ENCODE results near the gene RSL1D1.
"Not testable (repeated sequence)": the region's sequence is repeated elsewhere in the genome, so short reads cannot be mapped to it uniquely, and the experiment has no call there.

RSL1D1 gene

DNA sequence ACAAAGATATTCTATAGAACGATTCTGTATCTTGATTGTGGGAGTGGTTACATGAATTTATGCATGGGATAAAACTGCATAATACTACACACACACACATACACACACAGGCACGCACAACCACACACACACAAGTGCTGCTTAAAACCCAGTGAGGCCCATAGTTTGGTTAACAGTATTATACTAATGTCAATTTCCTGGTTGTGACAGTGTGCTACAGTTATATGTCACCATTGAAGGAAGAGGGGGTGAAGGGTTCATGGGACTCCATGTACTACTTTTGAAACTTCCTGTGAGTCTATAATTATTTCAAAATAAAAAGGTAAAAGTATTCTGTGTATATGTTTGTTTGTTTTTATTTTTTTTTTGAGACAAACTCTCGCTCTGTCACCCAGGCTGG lies 62.4 kb downstream of the RSL1D1 start:
- no peak for DNase-seq (ENCODE audit: low spot score)
- in situ Hi-C loops (cut with MboI; ENCODE audit: low pct_unique_long_range_greater_than_20kb, low sequenced_read_pairs, unreplicated experiment) = no loop called here
- TF ChIP-seq, protein P1, sequence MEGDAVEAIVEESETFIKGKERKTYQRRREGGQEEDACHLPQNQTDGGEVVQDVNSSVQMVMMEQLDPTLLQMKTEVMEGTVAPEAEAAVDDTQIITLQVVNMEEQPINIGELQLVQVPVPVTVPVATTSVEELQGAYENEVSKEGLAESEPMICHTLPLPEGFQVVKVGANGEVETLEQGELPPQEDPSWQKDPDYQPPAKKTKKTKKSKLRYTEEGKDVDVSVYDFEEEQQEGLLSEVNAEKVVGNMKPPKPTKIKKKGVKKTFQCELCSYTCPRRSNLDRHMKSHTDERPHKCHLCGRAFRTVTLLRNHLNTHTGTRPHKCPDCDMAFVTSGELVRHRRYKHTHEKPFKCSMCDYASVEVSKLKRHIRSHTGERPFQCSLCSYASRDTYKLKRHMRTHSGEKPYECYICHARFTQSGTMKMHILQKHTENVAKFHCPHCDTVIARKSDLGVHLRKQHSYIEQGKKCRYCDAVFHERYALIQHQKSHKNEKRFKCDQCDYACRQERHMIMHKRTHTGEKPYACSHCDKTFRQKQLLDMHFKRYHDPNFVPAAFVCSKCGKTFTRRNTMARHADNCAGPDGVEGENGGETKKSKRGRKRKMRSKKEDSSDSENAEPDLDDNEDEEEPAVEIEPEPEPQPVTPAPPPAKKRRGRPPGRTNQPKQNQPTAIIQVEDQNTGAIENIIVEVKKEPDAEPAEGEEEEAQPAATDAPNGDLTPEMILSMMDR (IDR thresholded peaks at IDR 0.05; ENCODE audit: extremely low read depth, insufficient read depth, missing control alignments) = no peak

DNA sequence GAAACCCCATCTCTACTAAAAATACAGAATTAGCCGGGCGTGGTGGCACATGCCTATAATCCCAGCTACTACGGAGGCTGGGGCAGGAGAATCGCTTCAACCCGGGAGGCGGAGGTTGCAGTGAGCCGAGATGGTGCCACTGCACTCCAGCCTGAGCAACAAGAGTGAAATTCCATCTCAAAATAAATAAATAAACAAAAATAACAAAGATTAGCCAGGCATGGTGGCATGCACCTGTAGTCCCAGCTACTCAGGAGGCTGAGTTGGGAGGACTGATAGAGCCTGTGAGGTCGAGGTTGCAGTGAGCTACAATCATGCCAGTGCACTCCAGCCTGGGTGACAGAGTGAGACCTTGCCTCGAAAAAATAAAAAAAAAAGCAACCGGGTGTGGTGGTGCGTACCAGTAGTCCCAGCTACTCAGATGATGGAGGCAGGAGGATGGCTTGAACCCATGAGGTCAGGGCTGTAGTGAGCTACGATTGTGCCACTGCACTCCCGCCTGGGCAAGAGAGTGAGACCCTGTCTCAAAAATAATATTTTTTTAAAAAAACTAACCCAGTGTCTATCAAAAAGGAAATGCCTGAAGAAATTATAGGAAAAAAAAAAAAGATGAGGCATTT lies 66.3 kb downstream of the RSL1D1 start:
- in situ Hi-C loops (cut with MboI; ENCODE audit: low pct_unique_long_range_greater_than_20kb, low sequenced_read_pairs, unreplicated experiment); DNase-seq (ENCODE audit: low spot score): not testable (repeated sequence)

DNA sequence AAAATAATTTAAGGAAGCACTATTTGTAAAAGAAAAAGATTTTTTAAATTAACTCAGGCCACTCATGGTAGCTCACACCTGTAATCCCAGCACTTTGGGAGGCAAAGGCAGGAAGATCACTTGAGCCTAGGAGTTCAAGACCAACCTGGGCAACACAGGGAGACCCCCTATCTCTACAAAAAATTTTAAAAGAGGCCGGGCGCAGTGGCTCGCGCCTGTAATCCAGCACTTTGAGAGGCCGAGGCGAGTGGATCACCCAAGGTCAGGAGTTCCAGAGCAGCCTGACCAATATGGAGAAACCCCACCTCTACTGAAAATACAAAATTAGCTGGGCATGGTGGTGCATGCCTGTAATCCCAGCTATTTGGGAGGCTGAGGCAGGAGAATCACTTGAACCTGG lies 67.0 kb downstream of the RSL1D1 start:
- in situ Hi-C loops (cut with MboI; ENCODE audit: low pct_unique_long_range_greater_than_20kb, low sequenced_read_pairs, unreplicated experiment); DNase-seq (ENCODE audit: low spot score): not testable (repeated sequence)

DNA sequence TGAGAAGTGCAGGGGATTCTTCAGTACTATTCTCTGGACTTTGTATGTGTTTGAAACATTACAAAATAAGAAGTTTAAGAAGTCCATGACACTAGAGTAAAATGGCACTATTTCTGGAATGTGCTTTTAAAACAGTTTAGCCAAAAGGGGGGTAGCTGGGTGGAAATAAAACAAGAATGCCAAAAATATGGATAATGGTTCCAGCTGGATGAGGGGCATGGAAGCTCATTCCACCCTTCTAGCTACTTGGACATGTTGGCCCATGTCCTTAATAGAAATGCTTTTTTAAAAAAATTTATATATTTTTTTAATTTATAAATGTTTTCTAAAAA lies 67.3 kb downstream of the RSL1D1 start:
- TF ChIP-seq, protein P1 (IDR thresholded peaks at IDR 0.05; ENCODE audit: extremely low read depth, insufficient read depth, missing control alignments) = no peak
- DNase-seq (ENCODE audit: low spot score) = no peak
- in situ Hi-C loops (cut with MboI; ENCODE audit: low pct_unique_long_range_greater_than_20kb, low sequenced_read_pairs, unreplicated experiment) = no loop called here

Data from GM13977 (cell line).